Stimulated activated naive CD4-positive, alpha-beta T cell treated with Interleukin-2 at 50 U/mL for 16 hours (primary cell): ENCODE measurements around the gene NEK4.
A peak's percentile ranks its signal among the peaks of the same experiment; 100 is the strongest.
"Not testable (repeated sequence)": the region's sequence is repeated elsewhere in the genome, so short reads cannot be mapped to it uniquely, and the experiment has no call there.

Source experiments
- DNase-seq: peaks from one replicate; lab custom pipeline; 2025; lab: John Stamatoyannopoulos, UW

NEK4 gene

GRCh38 chr3:52731590-52731989 is 39.1 kb downstream of the NEK4 start:
- no peak for DNase-seq

- no peak for DNase-seq
Observed at GRCh38 chr3:52730681-52731080, 40.1 kb downstream of the NEK4 start.

GRCh38 chr3:52728753-52729152 is 42.0 kb downstream of the NEK4 start:
- DNase-seq, result not testable (repeated sequence)

- DNase-seq, result no peak
Observed at GRCh38 chr3:52724511-52724910, 46.2 kb downstream of the NEK4 start.

- no peak for DNase-seq
Observed at GRCh38 chr3:52723935-52724334, 46.8 kb downstream of the NEK4 start.

GRCh38 chr3:52722491-52722890 is 48.2 kb downstream of the NEK4 start:
- DNase-seq, result no peak

GRCh38 chr3:52721730-52722008 is 49.1 kb downstream of the NEK4 start:
- DNase-seq, result no peak

GRCh38 chr3:52721002-52721729 is 49.6 kb downstream of the NEK4 start:
- no peak for DNase-seq

- no peak for DNase-seq
Observed at GRCh38 chr3:52719618-52720017, 51.1 kb downstream of the NEK4 start.

- DNase-seq, result no peak
Observed at GRCh38 chr3:52715714-52716305, 54.9 kb downstream of the NEK4 start.

GRCh38 chr3:52714335-52715302 is 56.1 kb downstream of the NEK4 start:
- no peak for DNase-seq

GRCh38 chr3:52712291-52713212 is 58.2 kb downstream of the NEK4 start:
- DNase-seq, result no peak

- no peak for DNase-seq
Observed at GRCh38 chr3:52710512-52710911, 60.2 kb downstream of the NEK4 start.

GRCh38 chr3:52707585-52707984 is 63.2 kb downstream of the NEK4 start:
- no peak for DNase-seq

- DNase-seq, result peak; percentile 83
Observed at GRCh38 chr3:52705688-52706686, 64.8 kb downstream of the NEK4 start, which contains the start of the genes GLT8D1 and SPCS1. Gene GLT8D1 (minus strand): TSS chr3:52705791. CDS start chr3:52700460, 5,331 bp downstream. Gene SPCS1 (plus strand): TSS chr3:52706106. CDS start chr3:52706247, 141 bp downstream.

GRCh38 chr3:52705438-52705687 is 65.4 kb downstream of the NEK4 start:
- DNase-seq, result no peak

- DNase-seq, result no peak
Observed at GRCh38 chr3:52704611-52705437, 65.9 kb downstream of the NEK4 start.

GRCh38 chr3:52703341-52703740 is 67.4 kb downstream of the NEK4 start:
- no peak for DNase-seq

GRCh38 chr3:52697632-52697965 is 73.1 kb downstream of the NEK4 start:
- no peak for DNase-seq
